ENCODE results near the gene R3HDM4.

- TF ChIP-seq, protein P1, sequence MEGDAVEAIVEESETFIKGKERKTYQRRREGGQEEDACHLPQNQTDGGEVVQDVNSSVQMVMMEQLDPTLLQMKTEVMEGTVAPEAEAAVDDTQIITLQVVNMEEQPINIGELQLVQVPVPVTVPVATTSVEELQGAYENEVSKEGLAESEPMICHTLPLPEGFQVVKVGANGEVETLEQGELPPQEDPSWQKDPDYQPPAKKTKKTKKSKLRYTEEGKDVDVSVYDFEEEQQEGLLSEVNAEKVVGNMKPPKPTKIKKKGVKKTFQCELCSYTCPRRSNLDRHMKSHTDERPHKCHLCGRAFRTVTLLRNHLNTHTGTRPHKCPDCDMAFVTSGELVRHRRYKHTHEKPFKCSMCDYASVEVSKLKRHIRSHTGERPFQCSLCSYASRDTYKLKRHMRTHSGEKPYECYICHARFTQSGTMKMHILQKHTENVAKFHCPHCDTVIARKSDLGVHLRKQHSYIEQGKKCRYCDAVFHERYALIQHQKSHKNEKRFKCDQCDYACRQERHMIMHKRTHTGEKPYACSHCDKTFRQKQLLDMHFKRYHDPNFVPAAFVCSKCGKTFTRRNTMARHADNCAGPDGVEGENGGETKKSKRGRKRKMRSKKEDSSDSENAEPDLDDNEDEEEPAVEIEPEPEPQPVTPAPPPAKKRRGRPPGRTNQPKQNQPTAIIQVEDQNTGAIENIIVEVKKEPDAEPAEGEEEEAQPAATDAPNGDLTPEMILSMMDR (IDR thresholded peaks at IDR 0.05; ENCODE audit: low read depth, low read length), result no peak
- no peak for TF ChIP-seq MAX (IDR thresholded peaks at IDR 0.05; ENCODE audit: low read depth, low read length)
- no peak for TF ChIP-seq MYC (IDR thresholded peaks at IDR 0.05; ENCODE audit: low read depth, low read length)
These were observed 13.5 kb downstream of the R3HDM4 start for GRCh38 chr19:899336-900042.

All from NB4 (cell line).